Measurements from ENCODE around the gene ERFL. TPM values are rescaled to one million over a fixed set of nuclear protein-coding genes. Genes with fewer than 3 reads are reported as not detected.
"Not testable (repeated sequence)": the region's sequence is repeated elsewhere in the genome, so short reads cannot be mapped to it uniquely, and the experiment has no call there.

ERFL gene
- total RNA-seq, 1 donor: 0.21 TPM

- Histone ChIP-seq H3K4me3 (ENCODE audit: low read length) (peak within 1 kb of the TSS; percentile 47), H3K27me3 (ENCODE audit: insufficient read depth, low read length) (no peaks in the 10 kb centered on the region), H3K4me1 (ENCODE audit: insufficient read depth, low read length) (peaks cover 97% of the 10 kb centered on the region), H3K9me3 (ENCODE audit: low read depth, low read length) (no peaks in the 10 kb centered on the region)
Observed at GRCh38 chr19:41876847-41877832, 51.1 kb downstream of the ERFL start, which contains the start of gene CD79A. Gene CD79A, plus strand, starts transcription at chr19:41877279. Its CDS starts 26 bp downstream, at chr19:41877305.

GRCh38 chr19:41875973-41876372 lies 52.3 kb downstream of the ERFL start:
- not testable (repeated sequence) for H3K27me3 ChIP-seq (ENCODE audit: insufficient read depth, low read length); H3K4me3 ChIP-seq (ENCODE audit: low read length); H3K9me3 ChIP-seq (ENCODE audit: low read depth, low read length)
- H3K4me1 ChIP-seq (ENCODE audit: insufficient read depth, low read length): peaks cover 97% of the 10 kb centered on the region

GRCh38 chr19:41872775-41873647 lies 55.2 kb downstream of the ERFL start:
- Histone ChIP-seq H3K27me3 (ENCODE audit: insufficient read depth, low read length) (no peaks in the 10 kb centered on the region), H3K9me3 (ENCODE audit: low read depth, low read length) (no peaks in the 10 kb centered on the region), H3K4me3 (ENCODE audit: low read length) (no peak overlapping the region), H3K4me1 (ENCODE audit: insufficient read depth, low read length) (peaks cover 94% of the 10 kb centered on the region)

GRCh38 chr19:41872384-41872774 lies 55.9 kb downstream of the ERFL start:
- Histone ChIP-seq H3K4me1 (ENCODE audit: insufficient read depth, low read length) (peaks cover 94% of the 10 kb centered on the region), H3K9me3 (ENCODE audit: low read depth, low read length) (no peaks in the 10 kb centered on the region), H3K4me3 (ENCODE audit: low read length) (no peak overlapping the region), H3K27me3 (ENCODE audit: insufficient read depth, low read length) (no peaks in the 10 kb centered on the region)

- H3K4me3 ChIP-seq (ENCODE audit: low read length): no peak overlapping the region
- peaks cover 90% of the 10 kb centered on the region for H3K4me1 ChIP-seq (ENCODE audit: insufficient read depth, low read length)
- no peaks in the 10 kb centered on the region for H3K27me3 ChIP-seq (ENCODE audit: insufficient read depth, low read length)
- no peaks in the 10 kb centered on the region for H3K9me3 ChIP-seq (ENCODE audit: low read depth, low read length)
Observed at GRCh38 chr19:41871573-41872383, 56.5 kb downstream of the ERFL start.

GRCh38 chr19:41870401-41870873 lies 57.8 kb downstream of the ERFL start:
- no peaks in the 10 kb centered on the region for H3K9me3 ChIP-seq (ENCODE audit: low read depth, low read length)
- no peak overlapping the region for H3K4me3 ChIP-seq (ENCODE audit: low read length)
- peaks cover 77% of the 10 kb centered on the region for H3K4me1 ChIP-seq (ENCODE audit: insufficient read depth, low read length)
- no peaks in the 10 kb centered on the region for H3K27me3 ChIP-seq (ENCODE audit: insufficient read depth, low read length)

- Histone ChIP-seq H3K4me3 (ENCODE audit: low read length) (no peak overlapping the region), H3K9me3 (ENCODE audit: low read depth, low read length) (no peaks in the 10 kb centered on the region), H3K4me1 (ENCODE audit: insufficient read depth, low read length) (peaks cover 75% of the 10 kb centered on the region), H3K27me3 (ENCODE audit: insufficient read depth, low read length) (no peaks in the 10 kb centered on the region)
Observed at GRCh38 chr19:41869374-41869955, 58.8 kb downstream of the ERFL start.

- H3K4me3 ChIP-seq (ENCODE audit: low read length): no peak overlapping the region
- H3K9me3 ChIP-seq (ENCODE audit: low read depth, low read length): no peaks in the 10 kb centered on the region
- peaks cover 71% of the 10 kb centered on the region for H3K4me1 ChIP-seq (ENCODE audit: insufficient read depth, low read length)
- H3K27me3 ChIP-seq (ENCODE audit: insufficient read depth, low read length): no peaks in the 10 kb centered on the region
Observed at GRCh38 chr19:41868989-41869300, 59.3 kb downstream of the ERFL start.

- Histone ChIP-seq H3K4me1 (ENCODE audit: insufficient read depth, low read length) (peaks cover 69% of the 10 kb centered on the region), H3K27me3 (ENCODE audit: insufficient read depth, low read length) (no peaks in the 10 kb centered on the region), H3K4me3 (ENCODE audit: low read length) (no peak overlapping the region), H3K9me3 (ENCODE audit: low read depth, low read length) (no peaks in the 10 kb centered on the region)
Observed at GRCh38 chr19:41868120-41868988, 59.9 kb downstream of the ERFL start.

- Histone ChIP-seq H3K4me1 (ENCODE audit: insufficient read depth, low read length) (peaks cover 69% of the 10 kb centered on the region), H3K9me3 (ENCODE audit: low read depth, low read length) (no peaks in the 10 kb centered on the region), H3K4me3 (ENCODE audit: low read length) (no peak overlapping the region), H3K27me3 (ENCODE audit: insufficient read depth, low read length) (no peaks in the 10 kb centered on the region)
Observed at GRCh38 chr19:41866284-41866683, 62.0 kb downstream of the ERFL start.

- peaks cover 58% of the 10 kb centered on the region for H3K4me1 ChIP-seq (ENCODE audit: insufficient read depth, low read length)
Observed at GRCh38 chr19:41864374-41864773, 63.9 kb downstream of the ERFL start.

GRCh38 chr19:41863209-41863931 lies 64.9 kb downstream of the ERFL start:
- peaks cover 57% of the 10 kb centered on the region for H3K4me1 ChIP-seq (ENCODE audit: insufficient read depth, low read length)
- H3K9me3 ChIP-seq (ENCODE audit: low read depth, low read length): no peaks in the 10 kb centered on the region
- no peaks in the 10 kb centered on the region for H3K27me3 ChIP-seq (ENCODE audit: insufficient read depth, low read length)
- no peak overlapping the region for H3K4me3 ChIP-seq (ENCODE audit: low read length)

More at GRCh38 chr19:41864374-41864773, 63.9 kb downstream of the ERFL start:
- no peaks in the 10 kb centered on the region for H3K27me3 ChIP-seq (ENCODE audit: insufficient read depth, low read length)
- H3K9me3 ChIP-seq (ENCODE audit: low read depth, low read length): no peaks in the 10 kb centered on the region
- H3K4me3 ChIP-seq (ENCODE audit: low read length): no peak overlapping the region

GRCh38 chr19:41862445-41862986 lies 65.7 kb downstream of the ERFL start:
- H3K4me3 ChIP-seq (ENCODE audit: low read length): no peak overlapping the region
- H3K9me3 ChIP-seq (ENCODE audit: low read depth, low read length): no peaks in the 10 kb centered on the region
- peaks cover 48% of the 10 kb centered on the region for H3K4me1 ChIP-seq (ENCODE audit: insufficient read depth, low read length)
- no peaks in the 10 kb centered on the region for H3K27me3 ChIP-seq (ENCODE audit: insufficient read depth, low read length)

All from mononuclear cell (primary cell).